HG02870 (cell line): Measurements from ENCODE around the gene RBMXL3.

Experiments
- ATAC-seq: cut with Tn5 transposase; IDR thresholded peaks from one replicate; pipeline ENCODE4 v1.9.1; 2021; ENCODE audit warnings: mild to moderate bottlenecking, moderate library complexity; ENCODE audit not compliant: unreplicated experiment

RBMXL3 gene

GRCh38 chrX:115233497-115234455, 44.6 kb downstream of the RBMXL3 start, which contains the start of gene LRCH2:
LRCH2 (minus strand) TSS chrX:115234096; CDS start chrX:115234041, 55 bp downstream.
- ATAC-seq, result no peak

GRCh38 chrX:115234461-115234860, 45.3 kb downstream of the RBMXL3 start:
- ATAC-seq, result no peak

- no peak for ATAC-seq
These were observed 47.4 kb downstream of the RBMXL3 start for GRCh38 chrX:115236560-115236959.

GRCh38 chrX:115237056-115237455, 47.8 kb downstream of the RBMXL3 start:
- ATAC-seq, result no peak
